Activated CD8-positive, alpha-beta memory T cell treated with anti-CD3 and anti-CD28 coated beads, Interleukin-2, amount 50 U/mL, for 48 hours (primary cell): Measurements from ENCODE around the gene AKR1A1.
"Not testable (repeated sequence)": the region's sequence is repeated elsewhere in the genome, so short reads cannot be mapped to it uniquely, and the experiment has no call there.

ENCODE experiments used
- DNase-seq: peaks from one replicate; pipeline ENCODE4 v3.0.0-alpha.2; 2020

Gene AKR1A1

DNA sequence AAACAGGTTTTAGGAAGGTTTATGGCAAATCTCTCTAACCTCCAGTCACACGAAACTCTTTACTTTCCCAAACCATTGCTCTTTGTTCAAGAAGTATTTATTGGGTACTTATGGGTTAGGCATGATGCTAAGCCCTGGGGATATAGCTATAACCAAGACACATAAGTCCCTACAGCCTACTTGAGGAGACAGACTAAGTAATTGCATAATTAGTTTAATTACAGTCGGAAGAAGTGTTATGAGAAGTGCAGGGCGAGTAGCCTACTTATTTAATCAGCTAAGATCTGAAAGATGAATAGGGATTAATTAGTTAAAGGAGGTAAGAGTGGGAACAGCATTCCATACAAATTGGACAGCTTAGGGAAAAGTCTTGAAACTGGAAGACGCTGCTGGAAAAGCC, 20.0 kb downstream of the AKR1A1 start:
- no peak for DNase-seq

DNA sequence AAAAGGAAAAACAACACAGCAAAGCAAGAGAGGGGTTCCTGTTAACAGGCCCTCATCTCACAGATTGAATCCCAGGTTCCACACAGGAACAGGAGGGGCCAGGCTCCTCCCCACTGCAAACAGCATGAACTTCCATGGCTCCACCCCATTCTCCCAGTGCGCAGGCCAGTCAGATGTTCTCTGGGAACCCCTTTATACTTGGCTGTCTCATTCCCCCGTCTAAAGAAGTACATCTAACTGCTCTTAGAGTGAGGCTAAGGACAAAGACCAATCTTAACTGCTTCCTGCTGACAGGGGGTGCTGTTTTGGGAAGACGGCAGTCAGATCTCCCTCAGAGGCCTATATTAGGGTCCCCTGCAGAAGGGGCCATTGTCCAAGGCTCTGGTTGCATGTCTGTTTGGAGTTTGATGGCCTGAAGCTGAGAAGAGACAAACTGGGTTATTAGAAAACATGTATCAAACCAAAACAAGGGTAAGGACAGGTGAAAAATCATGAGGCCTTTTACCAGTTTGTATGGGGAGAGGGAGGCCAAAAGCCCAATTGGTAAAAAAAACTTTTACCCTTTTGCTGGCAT, 22.7 kb downstream of the AKR1A1 start:
- DNase-seq, result no peak

DNA sequence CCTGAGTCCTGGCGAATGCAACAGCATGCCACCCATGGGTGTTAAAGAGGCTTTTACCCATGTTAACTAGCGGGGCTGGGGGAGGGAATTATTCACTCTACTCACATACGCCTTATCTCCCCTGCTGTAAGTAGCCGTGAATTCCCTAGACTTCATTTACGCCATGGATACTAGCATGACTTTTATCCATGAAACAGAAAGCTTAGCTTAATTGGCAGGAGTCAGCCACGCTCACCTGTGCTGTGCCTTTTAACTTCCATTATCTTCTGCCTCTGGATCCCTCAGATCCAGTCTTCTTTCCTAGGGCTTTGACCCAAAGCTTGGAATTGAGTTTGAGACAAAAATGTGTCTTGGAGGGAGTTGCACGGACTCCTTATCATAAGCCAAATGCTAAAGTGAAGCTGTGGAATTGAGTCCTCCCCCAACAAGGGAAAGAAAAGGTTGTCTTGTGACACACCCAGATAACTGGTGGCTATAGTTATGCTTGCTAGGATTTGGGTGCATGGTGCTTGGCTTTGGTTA, 23.5 kb downstream of the AKR1A1 start:
- DNase-seq, result no peak

DNA sequence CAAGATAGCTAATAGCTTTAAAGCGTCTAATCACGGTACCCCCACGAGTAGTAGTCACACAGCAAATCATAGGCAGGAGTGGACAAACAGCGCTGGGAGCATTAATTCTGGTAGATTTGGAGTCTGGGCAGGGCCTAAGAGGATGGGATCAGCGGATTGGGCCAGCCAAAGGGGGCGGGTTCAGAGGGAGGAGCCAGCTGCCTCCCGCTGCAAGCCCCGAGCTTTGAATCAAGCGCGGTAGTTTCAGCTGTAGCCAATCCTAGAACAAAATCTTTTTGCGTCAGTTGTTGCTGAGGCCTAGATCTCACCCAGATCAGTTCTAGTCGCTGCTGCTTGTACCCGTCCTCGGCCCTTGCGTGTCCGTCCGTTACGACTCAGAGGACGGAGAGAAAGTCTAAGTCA, 32.6 kb downstream of the AKR1A1 start:
- DNase-seq, result peak; percentile 91

DNA sequence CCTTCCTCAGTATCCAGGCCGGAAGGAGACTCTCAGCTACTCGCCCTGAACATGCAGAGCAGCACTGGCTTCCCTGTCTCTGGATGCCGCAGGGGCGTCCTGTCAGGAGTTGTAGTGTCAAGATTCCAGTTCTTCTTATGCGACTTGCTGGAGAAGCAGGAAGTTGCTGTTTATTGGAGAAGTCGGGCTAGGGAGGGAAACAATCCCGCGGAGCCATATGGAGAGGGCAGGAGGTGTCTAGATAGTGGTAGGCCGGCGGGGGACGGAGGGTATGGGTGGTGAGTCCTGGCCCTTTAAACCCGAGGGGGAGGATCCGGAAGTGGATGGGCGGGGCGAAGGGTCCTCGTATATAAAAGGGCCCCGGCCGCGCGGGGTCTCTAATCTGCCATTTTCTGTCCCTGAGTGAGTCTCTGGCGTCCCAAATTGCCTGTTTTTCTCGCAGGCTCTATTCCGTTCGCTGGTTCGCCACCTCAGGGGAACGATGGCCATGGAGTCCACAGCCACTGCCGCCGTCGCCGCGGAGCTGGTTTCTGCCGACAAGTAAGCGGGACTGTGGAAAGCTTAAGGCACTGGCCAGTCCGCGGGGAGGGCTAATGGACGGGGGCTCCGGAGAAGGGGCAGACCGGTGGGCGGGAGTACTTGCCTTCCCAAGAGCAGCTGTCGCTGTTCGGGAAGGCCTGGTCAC, 33.2 kb downstream of the AKR1A1 start, which contains the start of gene NASP:
Gene NASP (plus strand): TSS at position 376 of the 685 bp plus-strand sequence. CDS start 106 bp downstream, at position 482.
- DNase-seq, result peak; percentile 99

DNA sequence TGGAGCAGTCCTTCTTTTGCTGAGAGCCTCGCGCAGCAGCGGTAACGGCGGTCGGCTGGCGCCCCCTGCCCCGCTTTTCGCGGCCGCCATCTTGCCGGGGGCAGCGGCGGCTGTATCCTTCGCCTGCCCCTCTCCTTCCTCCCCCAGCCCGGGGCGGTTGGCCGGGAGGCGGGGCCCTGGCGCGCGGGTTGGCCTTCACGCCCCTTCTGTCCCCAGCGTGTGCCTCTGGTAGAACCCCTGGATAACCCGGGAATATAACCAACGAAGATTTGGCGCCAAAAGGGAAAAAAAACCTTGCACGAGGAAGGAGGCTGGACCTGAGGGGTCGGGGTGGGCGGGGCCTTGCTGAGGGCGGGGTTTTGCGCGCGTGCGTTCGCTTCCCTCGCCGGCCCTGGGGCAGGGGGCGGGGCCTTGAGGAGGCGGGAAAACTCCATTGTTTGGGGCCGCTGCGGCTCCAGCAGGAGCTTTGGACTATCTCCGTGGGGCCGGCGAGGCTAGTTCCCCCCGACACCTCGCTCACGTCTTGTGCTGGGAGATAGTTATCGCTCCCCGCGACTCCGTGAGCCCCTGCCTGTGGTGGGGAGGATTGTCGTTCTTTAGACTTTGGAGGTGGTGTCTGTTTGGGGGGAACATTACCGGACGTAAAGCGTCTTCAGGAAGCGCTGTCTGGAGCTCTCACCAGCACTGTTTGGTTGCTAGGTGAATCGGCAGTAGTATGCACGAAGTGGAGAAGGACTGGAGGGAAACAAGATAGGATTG, 33.9 kb downstream of the AKR1A1 start:
- DNase-seq, result peak; percentile 93

DNA sequence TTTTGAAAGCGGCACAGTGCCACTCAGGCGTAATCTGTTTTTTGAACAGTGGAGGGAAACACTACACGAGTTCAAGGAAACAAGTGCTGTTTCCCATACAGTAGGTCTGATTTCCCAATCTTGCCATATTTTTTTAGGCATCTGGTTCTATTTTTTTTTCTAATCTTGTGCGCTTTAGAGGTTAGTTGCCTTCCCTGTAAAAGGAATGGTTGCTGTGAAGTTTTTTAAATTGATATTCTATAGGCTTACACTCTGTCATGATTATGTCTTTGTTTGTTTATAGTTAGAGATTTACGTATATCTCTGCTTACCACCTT, 34.4 kb downstream of the AKR1A1 start:
- DNase-seq, result no peak

DNA sequence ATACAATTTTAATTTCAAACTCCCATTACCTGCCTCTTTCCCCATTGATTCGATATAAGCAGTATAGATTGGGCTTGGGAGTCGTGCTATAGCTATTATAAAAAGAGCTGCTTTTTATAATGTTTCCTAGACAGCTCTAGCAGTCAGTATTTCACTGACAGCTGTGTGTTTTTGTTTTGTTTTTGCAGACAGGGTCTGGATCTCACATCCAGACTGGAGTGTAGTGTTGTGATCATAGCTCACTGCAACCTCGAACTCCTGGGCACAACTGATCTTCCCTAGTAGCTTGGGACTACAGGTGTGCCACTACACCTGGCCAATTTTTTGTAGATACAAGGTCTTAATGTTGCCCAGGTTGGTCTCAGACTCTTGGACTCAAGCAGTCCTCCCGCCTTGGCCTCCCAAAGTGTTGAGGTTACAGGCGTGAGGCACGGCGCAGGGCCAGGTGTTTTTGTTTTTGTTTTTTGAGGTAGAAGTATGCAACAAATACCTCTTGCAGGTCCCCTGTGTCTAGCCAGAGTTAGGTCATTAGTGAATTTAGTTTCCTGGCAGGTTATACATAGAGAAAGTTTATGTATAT, 35.0 kb downstream of the AKR1A1 start:
- DNase-seq, result peak; percentile 53

DNA sequence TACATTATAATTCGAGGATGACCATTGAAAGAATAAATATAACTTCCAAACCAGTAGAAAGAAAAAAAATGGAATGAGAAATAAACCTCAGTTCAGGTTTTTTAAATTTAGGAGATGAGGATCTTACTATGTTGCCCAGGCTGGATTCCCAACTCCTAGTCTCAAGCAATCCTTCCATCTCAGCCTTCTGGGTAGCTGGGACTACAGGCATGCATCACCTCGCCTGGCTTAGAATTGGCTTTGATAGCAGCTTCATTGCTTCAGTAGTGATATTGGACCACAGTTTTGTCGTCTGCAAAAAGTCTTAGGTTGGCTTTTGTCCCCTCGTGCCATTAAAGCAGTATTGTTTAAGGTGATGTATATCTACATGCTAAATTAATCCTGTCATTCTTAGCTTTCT, 36.1 kb downstream of the AKR1A1 start:
- DNase-seq, result peak; percentile 42

DNA sequence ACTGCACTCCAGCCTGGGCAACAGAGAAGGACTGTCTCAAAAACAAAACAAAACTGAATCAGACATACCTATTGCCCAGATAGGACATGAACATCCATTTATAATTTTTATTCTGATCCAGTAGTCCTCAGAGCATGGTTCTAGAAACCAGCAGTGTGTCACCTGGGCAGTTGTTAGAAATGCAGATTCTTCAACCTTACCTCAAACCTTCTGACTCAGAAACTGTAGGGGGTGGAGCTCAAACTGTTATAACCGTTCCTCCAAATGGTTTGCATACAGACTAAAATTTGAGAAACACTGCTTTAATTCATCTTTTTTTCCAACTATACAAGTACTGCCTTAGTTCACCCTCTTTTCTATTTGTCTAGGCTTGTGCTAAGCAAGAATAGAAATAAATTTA, 39.2 kb downstream of the AKR1A1 start:
- no peak for DNase-seq

DNA sequence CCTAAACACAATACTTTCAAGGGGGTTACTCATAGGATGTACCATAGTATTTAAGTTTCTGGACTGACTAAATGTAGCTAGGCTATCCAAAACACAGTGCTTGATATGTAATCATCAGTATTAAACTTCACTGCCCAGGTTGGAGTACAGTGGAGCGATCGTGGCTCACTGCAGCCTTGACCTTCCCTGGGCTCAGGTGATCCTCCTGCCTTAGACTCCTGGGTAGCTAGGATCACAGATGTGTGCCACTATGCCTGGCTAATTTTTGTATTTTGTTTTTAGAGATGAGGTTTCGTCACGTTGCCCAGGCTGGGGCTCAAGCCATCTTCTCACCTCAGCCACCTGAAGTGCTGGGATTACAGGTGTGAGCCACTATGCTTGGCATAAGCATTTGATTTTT, 43.8 kb downstream of the AKR1A1 start:
- DNase-seq, result no peak

DNA sequence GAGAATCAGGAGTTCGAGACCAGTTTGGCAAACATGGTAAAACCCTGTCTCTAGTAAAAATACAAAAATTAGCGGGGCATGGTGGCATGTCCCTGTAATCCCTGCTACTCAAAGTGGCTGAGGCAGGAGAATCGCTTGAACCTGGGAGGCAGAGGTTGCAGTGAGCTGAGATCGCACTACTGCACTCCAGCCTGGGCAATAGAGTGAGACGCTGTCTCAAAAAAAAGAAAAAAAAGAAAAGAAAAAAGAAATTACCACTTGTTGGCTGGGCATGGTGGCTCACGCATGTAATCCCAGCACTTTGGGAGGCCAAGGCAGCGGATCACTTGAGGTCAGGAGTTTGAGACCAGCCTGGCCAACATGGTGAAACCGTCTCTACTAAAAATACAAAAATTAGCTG, 46.1 kb downstream of the AKR1A1 start:
- not testable (repeated sequence) for DNase-seq

DNA sequence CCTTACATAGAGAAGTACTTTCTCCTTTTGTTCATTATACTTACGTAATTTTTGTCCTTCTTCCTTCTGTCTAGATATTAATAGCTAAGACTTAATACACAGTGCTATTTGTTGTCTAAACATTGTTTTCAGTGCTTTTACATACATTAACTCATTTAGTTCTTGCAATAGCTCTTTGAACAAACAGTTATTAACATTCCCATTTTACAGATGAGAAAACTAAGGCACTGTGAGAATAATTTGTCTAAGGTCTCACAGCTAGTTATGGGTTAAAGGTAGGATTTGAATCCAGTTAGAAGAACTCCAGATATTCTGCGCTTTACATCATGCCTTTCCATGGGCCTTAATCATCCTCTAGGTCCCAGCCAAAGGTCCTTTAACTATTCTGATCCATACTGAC, 53.6 kb downstream of the AKR1A1 start:
- DNase-seq, result no peak

DNA sequence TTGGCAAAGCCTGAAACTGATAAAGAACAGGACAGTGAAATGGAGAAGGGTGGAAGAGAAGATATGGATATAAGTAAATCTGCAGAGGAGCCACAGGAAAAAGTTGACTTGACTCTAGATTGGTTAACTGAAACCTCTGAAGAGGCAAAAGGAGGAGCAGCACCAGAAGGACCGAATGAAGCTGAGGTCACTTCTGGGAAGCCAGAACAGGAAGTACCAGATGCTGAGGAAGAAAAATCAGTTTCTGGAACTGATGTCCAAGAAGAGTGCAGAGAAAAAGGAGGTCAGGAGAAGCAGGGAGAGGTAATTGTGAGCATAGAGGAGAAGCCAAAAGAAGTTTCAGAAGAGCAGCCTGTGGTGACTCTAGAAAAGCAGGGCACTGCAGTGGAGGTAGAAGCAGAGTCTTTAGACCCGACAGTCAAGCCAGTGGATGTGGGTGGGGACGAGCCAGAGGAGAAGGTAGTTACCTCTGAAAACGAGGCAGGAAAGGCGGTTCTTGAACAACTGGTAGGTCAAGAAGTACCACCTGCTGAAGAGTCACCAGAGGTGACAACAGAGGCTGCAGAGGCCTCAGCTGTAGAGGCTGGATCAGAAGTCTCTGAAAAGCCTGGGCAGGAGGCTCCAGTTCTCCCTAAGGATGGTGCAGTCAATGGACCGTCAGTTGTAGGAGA, 56.9 kb downstream of the AKR1A1 start:
- DNase-seq, result no peak

DNA sequence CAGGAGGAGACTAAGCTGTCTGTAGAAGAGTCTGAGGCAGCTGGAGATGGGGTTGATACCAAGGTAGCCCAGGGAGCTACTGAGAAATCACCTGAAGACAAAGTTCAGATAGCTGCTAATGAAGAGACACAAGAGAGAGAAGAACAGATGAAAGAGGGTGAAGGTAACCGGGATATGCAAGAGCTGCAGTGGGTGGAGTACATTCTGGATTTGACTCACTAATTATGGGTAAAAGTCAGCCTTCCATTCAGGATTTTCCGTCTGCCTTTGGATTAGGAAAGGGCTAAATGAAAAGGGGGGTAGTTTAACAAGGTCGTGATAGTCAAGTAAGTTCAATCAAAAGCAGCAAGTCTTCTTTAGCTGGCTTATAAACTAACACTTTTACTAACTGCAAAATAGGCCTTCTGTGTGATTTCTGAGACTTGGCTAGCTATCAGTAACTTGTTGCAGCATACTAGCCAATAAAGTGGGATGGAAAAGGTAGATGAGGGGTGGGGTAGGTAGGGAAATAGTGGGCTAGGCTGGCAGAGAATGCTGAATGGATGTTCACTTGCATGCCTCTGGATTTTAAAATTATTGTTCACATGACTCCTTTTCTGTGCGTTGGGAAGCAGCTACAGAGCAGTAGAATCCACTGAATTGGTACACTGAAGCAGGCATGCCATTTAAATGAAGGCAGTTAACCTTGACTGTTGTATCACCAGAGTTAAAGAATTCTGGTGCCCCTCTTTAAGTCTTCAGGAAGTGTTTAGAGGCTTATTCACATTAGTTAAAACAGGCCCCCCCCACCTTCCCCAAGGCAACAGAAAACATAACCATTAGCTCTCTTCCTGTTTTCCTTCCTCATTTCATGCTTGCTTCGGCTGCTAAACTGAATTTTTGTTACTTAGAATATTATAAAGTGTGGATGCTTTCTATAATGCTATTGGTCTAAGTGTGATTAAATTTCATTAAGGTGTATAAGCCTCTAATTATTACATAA, 57.8 kb downstream of the AKR1A1 start:
- DNase-seq, result no peak

DNA sequence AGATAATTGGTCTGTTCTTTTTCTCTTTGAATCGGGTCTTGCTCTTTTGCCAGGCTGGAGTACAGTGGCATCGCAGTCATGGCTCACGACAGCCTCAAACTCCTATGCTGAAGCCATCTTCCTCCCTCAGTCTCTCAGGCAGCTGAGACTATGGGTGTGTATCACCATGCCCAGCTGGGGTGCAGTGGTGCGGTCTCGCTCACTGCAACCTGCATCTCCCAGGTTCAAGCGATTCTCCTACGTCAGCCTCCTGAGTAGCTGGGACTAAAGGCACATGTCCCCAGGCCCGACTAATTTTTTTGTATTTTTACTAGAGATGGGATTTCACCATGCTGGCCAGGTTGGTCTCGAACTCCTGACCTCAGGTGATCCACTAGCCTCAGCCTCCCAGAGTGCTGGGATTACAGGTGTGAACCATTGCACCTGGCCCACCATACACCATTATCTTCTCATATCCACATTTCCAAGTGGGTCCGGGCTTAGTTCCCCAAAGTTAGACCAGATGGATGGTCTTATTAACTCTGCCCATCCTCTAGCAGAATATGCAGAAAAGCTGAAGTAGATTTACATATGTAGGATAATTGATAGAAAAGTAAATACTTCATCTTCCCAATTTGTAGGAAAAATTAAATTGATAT, 60.1 kb downstream of the AKR1A1 start:
- DNase-seq, result no peak

DNA sequence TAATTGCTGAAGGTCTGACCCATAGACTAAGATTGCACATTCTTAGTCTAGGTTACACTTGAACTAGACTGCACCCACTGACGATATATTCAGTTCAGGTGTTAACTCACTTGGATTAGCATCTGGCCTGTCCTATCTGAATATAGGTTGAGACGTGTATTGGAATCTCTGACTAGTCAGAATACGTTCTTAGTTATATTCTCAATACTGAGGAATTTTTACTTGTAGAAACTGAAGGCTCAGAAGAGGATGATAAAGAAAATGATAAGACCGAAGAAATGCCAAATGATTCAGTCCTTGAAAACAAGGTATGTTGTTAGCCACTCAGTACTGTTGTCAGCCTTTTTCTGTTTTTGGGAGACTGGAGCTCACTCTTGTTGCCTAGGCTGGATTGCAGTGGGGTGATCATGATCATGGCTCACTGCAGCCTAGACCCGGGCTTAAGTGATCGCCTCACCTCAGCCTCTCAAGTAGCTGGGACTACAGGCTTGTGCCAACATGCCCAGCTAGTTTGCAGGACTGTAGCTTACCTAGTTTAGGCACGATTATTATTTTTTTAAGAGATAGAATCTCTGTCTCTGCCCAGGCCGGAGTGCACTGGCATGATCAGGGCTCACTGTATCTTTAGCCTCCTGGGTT, 62.4 kb downstream of the AKR1A1 start:
- DNase-seq, result no peak

DNA sequence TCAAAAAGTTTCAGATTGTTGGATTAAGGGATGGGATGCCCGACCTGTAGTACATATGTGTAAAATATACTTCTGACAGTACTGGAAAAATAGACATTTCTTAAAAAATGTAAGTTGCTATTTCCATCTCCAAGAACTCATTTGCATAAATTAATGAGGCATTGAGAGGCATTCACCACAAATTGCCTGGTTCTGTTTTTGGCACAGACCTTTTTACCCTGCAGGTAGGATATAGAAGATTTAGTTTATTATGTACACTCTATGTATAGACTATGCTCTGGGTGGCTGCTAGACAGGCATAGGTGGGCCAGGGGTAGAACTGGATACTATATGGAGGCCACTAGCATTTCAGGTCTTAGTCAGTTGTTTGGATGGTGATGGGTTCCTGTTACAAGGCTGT, 65.3 kb downstream of the AKR1A1 start:
- DNase-seq, result no peak

DNA sequence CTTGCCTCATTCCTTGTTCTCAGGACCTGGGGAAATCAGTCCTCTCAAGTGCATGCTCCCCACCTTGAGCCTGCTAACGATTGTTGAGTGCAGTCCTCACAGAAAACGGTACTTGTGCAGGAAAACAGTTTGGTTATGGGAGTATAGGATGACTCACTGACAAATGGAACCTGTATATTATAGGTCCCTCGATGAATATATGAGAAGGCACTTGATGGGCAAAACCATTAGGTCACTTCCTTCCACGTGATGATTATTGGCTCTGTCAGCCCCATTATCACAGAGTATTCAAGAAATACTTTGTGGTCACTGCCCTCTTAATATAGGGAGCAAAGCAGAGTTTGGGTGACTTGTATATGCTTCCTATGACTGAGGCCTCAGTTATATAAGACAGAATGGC, 67.0 kb downstream of the AKR1A1 start:
- DNase-seq, result no peak

DNA sequence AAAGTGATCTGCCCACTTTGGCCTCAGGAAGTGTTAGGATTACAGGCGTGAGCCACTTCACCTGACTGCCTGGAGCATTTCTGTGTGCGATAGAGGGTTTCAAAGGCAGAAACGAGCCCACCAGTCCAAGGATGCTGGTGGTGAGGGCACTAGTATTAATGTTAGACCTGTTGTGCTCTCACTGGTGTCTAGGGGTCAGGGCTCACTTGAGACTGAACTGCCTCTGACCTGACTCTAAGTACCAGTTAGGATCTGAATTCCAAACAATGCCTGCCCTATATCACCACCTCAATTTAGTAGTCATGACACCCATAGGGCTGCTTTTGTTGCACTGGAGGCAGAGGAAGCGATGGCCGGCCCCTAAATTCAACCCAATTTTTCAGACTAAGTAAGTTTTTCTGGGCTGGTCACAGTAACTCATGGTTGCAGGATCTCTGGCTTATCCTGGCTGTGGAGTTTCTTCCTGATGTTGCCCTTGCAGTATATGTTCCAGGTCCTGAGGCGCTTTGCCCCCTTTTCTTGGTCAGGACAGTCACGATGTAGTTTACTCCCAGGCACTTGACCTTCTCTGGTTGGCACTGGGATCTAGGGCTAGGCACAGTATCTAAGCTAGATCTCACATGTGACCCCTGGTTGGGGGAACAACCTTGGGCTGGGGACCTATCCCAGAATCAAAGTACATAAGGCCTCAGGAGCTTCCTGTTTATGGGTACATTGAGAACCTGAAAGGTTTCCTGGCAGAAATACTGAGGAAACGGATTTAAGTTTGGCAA, 68.7 kb downstream of the AKR1A1 start:
- DNase-seq, result no peak
